HEK293T (cell line): ENCODE results near the gene FJX1.

ENCODE experiments used
- CTCF ChIA-PET: fragments of 350-600 bp; formaldehyde crosslinking; extraction: SDS; loops from one replicate; lab custom pipeline; 2021; ENCODE audit warnings: antibody characterized with exemption, inconsistent platforms; lab: Yijun Ruan, JAX
- POLR2A ChIA-PET: fragments of 350-600 bp; formaldehyde crosslinking; extraction: SDS; loops from one replicate; lab custom pipeline; 2020; ENCODE audit warnings: antibody characterized with exemption, inconsistent platforms; lab: Yijun Ruan, JAX
- DNase-seq: peaks from one replicate; pipeline ENCODE4 v3.0.0; 2012; ENCODE audit warnings: mixed read lengths; ENCODE audit errors: extremely low spot score
- ARNT ChIP-seq: fragments of 450-650 bp; IDR thresholded peaks from 2 replicates; pipeline ENCODE4 v1.6.1; 2017; ENCODE audit warnings: mild to moderate bottlenecking
- BHLHE40 ChIP-seq: fragments of 450-650 bp; IDR thresholded peaks from 2 replicates; pipeline ENCODE4 v1.6.1; 2016; ENCODE audit warnings: mild to moderate bottlenecking, moderate library complexity, borderline replicate concordance
- CTBP1 ChIP-seq: fragments of 450-650 bp; IDR thresholded peaks from 2 replicates; pipeline ENCODE4 v1.6.1; 2016; ENCODE audit warnings: borderline replicate concordance
- ELF4 ChIP-seq: fragments of 450-650 bp; IDR thresholded peaks from 2 replicates; pipeline ENCODE4 v1.6.1; 2017; ENCODE audit warnings: antibody characterized with exemption
- FOXA1 ChIP-seq: fragments of 450-650 bp; IDR thresholded peaks from 2 replicates; pipeline ENCODE4 v1.6.1; 2016; ENCODE audit warnings: mild to moderate bottlenecking
- FOXK2 ChIP-seq: fragments of 450-650 bp; IDR thresholded peaks from 2 replicates; pipeline ENCODE4 v1.6.1; 2016; ENCODE audit warnings: mild to moderate bottlenecking
- FOXM1 ChIP-seq: fragments of 450-650 bp; IDR thresholded peaks from 2 replicates; pipeline ENCODE4 v1.6.1; 2017; ENCODE audit warnings: mild to moderate bottlenecking, borderline replicate concordance
- HDGF ChIP-seq: fragments of 450-650 bp; IDR thresholded peaks from 2 replicates; pipeline ENCODE4 v1.6.1; 2017; ENCODE audit warnings: antibody characterized with exemption, borderline replicate concordance
- L3MBTL2 ChIP-seq: fragments of 450-650 bp; conservative IDR thresholded peaks from 2 replicates; pipeline ENCODE4 v1.6.1; 2016; ENCODE audit warnings: mild to moderate bottlenecking
- LEF1 ChIP-seq: fragments of 450-650 bp; IDR thresholded peaks from 2 replicates; pipeline ENCODE4 v1.6.1; 2017; ENCODE audit warnings: mild to moderate bottlenecking, borderline replicate concordance
- NFRKB ChIP-seq: fragments of 450-650 bp; IDR thresholded peaks from 2 replicates; pipeline ENCODE4 v1.6.1; 2016; ENCODE audit warnings: mild to moderate bottlenecking, moderate library complexity
- PKNOX1 ChIP-seq: fragments of 450-650 bp; IDR thresholded peaks from 2 replicates; pipeline ENCODE4 v1.6.1; 2016
- SP1 ChIP-seq: fragments of 450-650 bp; IDR thresholded peaks from 2 replicates; pipeline ENCODE4 v1.6.1; 2017
- SUZ12 ChIP-seq: fragments of 450-650 bp; IDR thresholded peaks from 2 replicates; pipeline ENCODE4 v1.6.1; 2016; ENCODE audit warnings: mild to moderate bottlenecking
- TARDBP ChIP-seq: fragments of 450-650 bp; IDR thresholded peaks from 2 replicates; pipeline ENCODE4 v1.6.1; 2016
- ZNF384 ChIP-seq: fragments of 450-650 bp; IDR thresholded peaks from 2 replicates; pipeline ENCODE4 v1.6.1; 2016

The FJX1 gene

DNA sequence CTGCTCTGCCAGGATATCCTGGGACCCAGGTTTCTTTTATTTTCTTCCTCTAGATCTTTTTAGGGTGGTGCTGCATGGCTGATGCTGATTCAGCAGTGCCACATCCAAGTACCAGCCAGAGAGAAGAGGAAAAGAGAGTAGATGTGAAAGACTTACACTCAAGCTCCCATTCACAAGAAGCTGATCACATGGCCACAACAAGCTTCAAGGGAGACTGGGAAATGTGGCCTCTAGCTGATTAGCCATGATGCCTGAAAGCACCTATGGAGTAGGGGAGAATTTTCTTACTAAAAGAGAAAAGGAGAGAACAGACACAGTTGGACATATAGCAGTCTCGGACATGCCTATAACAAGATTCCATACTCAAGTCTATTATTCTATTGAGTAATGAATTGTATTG is 34.4 kb upstream of the FJX1 start:
- DNase-seq: no peak
- ChIA-PET POLR2A (no interaction called here), CTCF (no interaction called here)
- TF ChIP-seq ELF4 (no peak), SUZ12 (no peak), ZNF384 (no peak), CTBP1 (no peak), TARDBP (no peak), SP1 (no peak), FOXA1 (no peak)

DNA sequence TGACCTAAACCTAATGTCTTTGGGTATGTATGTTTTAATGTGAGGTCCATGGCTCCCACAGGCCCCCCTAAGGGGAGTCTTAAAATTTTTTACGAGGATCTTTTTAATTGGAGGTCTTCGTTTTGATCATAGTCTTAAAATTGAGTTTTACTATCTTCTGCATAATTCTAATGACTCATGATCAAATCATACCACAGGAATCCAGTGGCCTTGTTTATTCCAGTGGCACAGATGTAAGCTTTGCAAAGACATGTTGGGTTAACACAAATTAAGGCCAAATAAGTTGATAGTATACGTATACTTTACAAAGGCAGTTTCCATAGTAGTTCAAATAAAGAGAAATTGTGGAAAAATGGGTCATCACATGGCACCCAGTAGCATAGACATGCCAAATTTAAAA is 33.9 kb upstream of the FJX1 start:
- TF ChIP-seq ELF4: no peak
- no peak for DNase-seq
- POLR2A ChIA-PET: no interaction called here
- CTCF ChIA-PET: no interaction called here

- DNase-seq: no peak
- TF ChIP-seq ELF4 (no peak), TARDBP (no peak), SP1 (no peak), NFRKB (no peak), L3MBTL2 (no peak), FOXA1 (no peak), PKNOX1 (no peak)
- ChIA-PET POLR2A (no interaction called here), CTCF (interaction anchor here (0.6 kb wide), 1 partner anchor 595 kb away, joined by 3 read pairs; no protein-coding TSS in a partner anchor)
Observed at GRCh38 chr11:35585416-35585815, 32.8 kb upstream of the FJX1 start.

- ChIA-PET CTCF (no interaction called here), POLR2A (no interaction called here)
- DNase-seq: no peak
- TF ChIP-seq ZNF384 (no peak), PKNOX1 (no peak), CTBP1 (no peak), SUZ12 (no peak), HDGF (no peak), FOXM1 (no peak), BHLHE40 (no peak), ELF4 (no peak), LEF1 (no peak), FOXK2 (no peak), ARNT (no peak), NFRKB (no peak), FOXA1 (no peak), L3MBTL2 (no peak), TARDBP (no peak), SP1 (no peak)
Observed at GRCh38 chr11:35586222-35586621, 32.0 kb upstream of the FJX1 start.

- ChIA-PET CTCF (no interaction called here), POLR2A (no interaction called here)
- no peak for DNase-seq
- TF ChIP-seq LEF1 (no peak), ZNF384 (no peak), ARNT (no peak), SUZ12 (no peak), FOXK2 (no peak), TARDBP (no peak), L3MBTL2 (no peak), FOXM1 (no peak)
Observed at GRCh38 chr11:35587972-35588371, 30.3 kb upstream of the FJX1 start.

- ChIA-PET POLR2A (no interaction called here), CTCF (no interaction called here)
- DNase-seq: no peak
- no peak for TF ChIP-seq FOXM1
- TF ChIP-seq TARDBP: no peak
- TF ChIP-seq PKNOX1: no peak
- TF ChIP-seq HDGF: no peak
- TF ChIP-seq SP1: no peak
- no peak for TF ChIP-seq ELF4
- TF ChIP-seq LEF1: no peak
- TF ChIP-seq ZNF384: no peak
- no peak for TF ChIP-seq FOXA1
- TF ChIP-seq NFRKB: no peak
- TF ChIP-seq FOXK2: no peak
Observed at GRCh38 chr11:35588627-35589026, 29.6 kb upstream of the FJX1 start.

- no peak for TF ChIP-seq FOXK2
- TF ChIP-seq PKNOX1: no peak
- no peak for TF ChIP-seq TARDBP
- no peak for TF ChIP-seq NFRKB
- TF ChIP-seq ELF4: no peak
- no peak for TF ChIP-seq LEF1
- TF ChIP-seq L3MBTL2: no peak
- TF ChIP-seq HDGF: no peak
- no peak for TF ChIP-seq BHLHE40
- TF ChIP-seq FOXM1: no peak
- TF ChIP-seq SP1: no peak
- no peak for TF ChIP-seq ZNF384
- no peak for TF ChIP-seq SUZ12
- TF ChIP-seq FOXA1: no peak
- no peak for TF ChIP-seq ARNT
- no peak for TF ChIP-seq CTBP1
- CTCF ChIA-PET: no interaction called here
- POLR2A ChIA-PET: no interaction called here
Observed at GRCh38 chr11:35589281-35589680, 29.0 kb upstream of the FJX1 start.

More at GRCh38 chr11:35589281-35589680, 29.0 kb upstream of the FJX1 start:
- no peak for DNase-seq
